Stimulated activated naive CD8-positive, alpha-beta T cell treated with anti-CD3 and anti-CD28 coated beads, Interleukin-15, Interleukin-2, amounts not matched to agents 100 ng/mL and 50 ng/mL, for 24 hours (primary cell): ENCODE results near the gene MGMT.

Experiments used
- H3K27ac Mint-ChIP-seq: one replicate; pipeline ENCODE4 v1.8.0; 2021; ENCODE audit warnings: mild to moderate bottlenecking, mixed read lengths
- H3K27me3 Mint-ChIP-seq: one replicate; pipeline ENCODE4 v1.8.0; 2021; ENCODE audit warnings: mixed read lengths
- H3K36me3 Mint-ChIP-seq: one replicate; pipeline ENCODE4 v1.8.0; 2021; ENCODE audit warnings: low read depth, mixed read lengths
- H3K4me1 Mint-ChIP-seq: one replicate; pipeline ENCODE4 v1.8.0; 2021; ENCODE audit warnings: low read depth, mixed read lengths
- H3K4me3 Mint-ChIP-seq: one replicate; pipeline ENCODE4 v1.8.0; 2021; ENCODE audit warnings: mild to moderate bottlenecking, mixed read lengths
- H3K9me3 Mint-ChIP-seq: one replicate; pipeline ENCODE4 v1.8.0; 2021; ENCODE audit warnings: mixed read lengths

MGMT gene

GRCh38 chr10:129761981-129762956 is 295.2 kb downstream of the MGMT start:
- H3K27me3 Mint-ChIP-seq: no peaks in the 10 kb centered on the region
- H3K36me3 Mint-ChIP-seq: peaks cover 40% of the 10 kb centered on the region
- H3K4me1 Mint-ChIP-seq: peaks cover 7% of the 10 kb centered on the region
- no peaks in the 10 kb centered on the region for H3K9me3 Mint-ChIP-seq
- H3K27ac Mint-ChIP-seq: no peak overlapping the region
- H3K4me3 Mint-ChIP-seq: no peak overlapping the region

- Mint-ChIP-seq H3K27ac (no peak overlapping the region), H3K9me3 (no peaks in the 10 kb centered on the region), H3K36me3 (peaks cover 43% of the 10 kb centered on the region)
These were observed 297.2 kb downstream of the MGMT start for GRCh38 chr10:129764011-129764900.

GRCh38 chr10:129764901-129765663 is 298.0 kb downstream of the MGMT start:
- H3K27ac Mint-ChIP-seq: no peak overlapping the region

More at GRCh38 chr10:129764011-129764900, 297.2 kb downstream of the MGMT start:
- Mint-ChIP-seq H3K27me3 (no peaks in the 10 kb centered on the region), H3K4me1 (no peaks in the 10 kb centered on the region), H3K4me3 (no peak overlapping the region)

GRCh38 chr10:129765664-129766550 is 298.9 kb downstream of the MGMT start:
- Mint-ChIP-seq H3K4me3 (no peak overlapping the region), H3K4me1 (no peaks in the 10 kb centered on the region), H3K36me3 (peaks cover 37% of the 10 kb centered on the region), H3K27me3 (no peaks in the 10 kb centered on the region), H3K9me3 (no peaks in the 10 kb centered on the region), H3K27ac (no peak overlapping the region)

More at GRCh38 chr10:129764901-129765663, 298.0 kb downstream of the MGMT start:
- no peaks in the 10 kb centered on the region for H3K4me1 Mint-ChIP-seq
- H3K4me3 Mint-ChIP-seq: no peak overlapping the region
- H3K9me3 Mint-ChIP-seq: no peaks in the 10 kb centered on the region
- no peaks in the 10 kb centered on the region for H3K27me3 Mint-ChIP-seq
- H3K36me3 Mint-ChIP-seq: peaks cover 39% of the 10 kb centered on the region

- H3K27ac Mint-ChIP-seq: no peak overlapping the region
- H3K4me1 Mint-ChIP-seq: no peaks in the 10 kb centered on the region
- no peak overlapping the region for H3K4me3 Mint-ChIP-seq
- no peaks in the 10 kb centered on the region for H3K27me3 Mint-ChIP-seq
- peaks cover 40% of the 10 kb centered on the region for H3K36me3 Mint-ChIP-seq
- no peaks in the 10 kb centered on the region for H3K9me3 Mint-ChIP-seq
These were observed 299.8 kb downstream of the MGMT start for GRCh38 chr10:129766611-129767550.

GRCh38 chr10:129767751-129768150 is 300.7 kb downstream of the MGMT start:
- no peaks in the 10 kb centered on the region for H3K27me3 Mint-ChIP-seq
- no peak overlapping the region for H3K27ac Mint-ChIP-seq
- no peaks in the 10 kb centered on the region for H3K4me1 Mint-ChIP-seq
- peaks cover 36% of the 10 kb centered on the region for H3K36me3 Mint-ChIP-seq
- no peaks in the 10 kb centered on the region for H3K9me3 Mint-ChIP-seq
- no peak overlapping the region for H3K4me3 Mint-ChIP-seq

GRCh38 chr10:129768437-129769355 is 301.7 kb downstream of the MGMT start:
- H3K27ac Mint-ChIP-seq: no peak overlapping the region
- H3K9me3 Mint-ChIP-seq: no peaks in the 10 kb centered on the region
- H3K4me3 Mint-ChIP-seq: no peak overlapping the region
- H3K4me1 Mint-ChIP-seq: no peaks in the 10 kb centered on the region
- peaks cover 36% of the 10 kb centered on the region for H3K36me3 Mint-ChIP-seq
- H3K27me3 Mint-ChIP-seq: no peaks in the 10 kb centered on the region

- no peaks in the 10 kb centered on the region for H3K27me3 Mint-ChIP-seq
- H3K9me3 Mint-ChIP-seq: no peaks in the 10 kb centered on the region
- no peak overlapping the region for H3K27ac Mint-ChIP-seq
- peaks cover 36% of the 10 kb centered on the region for H3K36me3 Mint-ChIP-seq
- H3K4me1 Mint-ChIP-seq: no peaks in the 10 kb centered on the region
- H3K4me3 Mint-ChIP-seq: no peak overlapping the region
These were observed 302.5 kb downstream of the MGMT start for GRCh38 chr10:129769381-129770116.

GRCh38 chr10:129770286-129770685 is 303.2 kb downstream of the MGMT start:
- Mint-ChIP-seq H3K9me3 (no peaks in the 10 kb centered on the region), H3K4me3 (no peak overlapping the region), H3K27ac (no peak overlapping the region), H3K4me1 (no peaks in the 10 kb centered on the region), H3K27me3 (no peaks in the 10 kb centered on the region), H3K36me3 (peaks cover 36% of the 10 kb centered on the region)

GRCh38 chr10:129771024-129771423 is 304.0 kb downstream of the MGMT start:
- Mint-ChIP-seq H3K4me1 (no peaks in the 10 kb centered on the region), H3K9me3 (no peaks in the 10 kb centered on the region), H3K4me3 (no peak overlapping the region), H3K27me3 (no peaks in the 10 kb centered on the region), H3K36me3 (peaks cover 35% of the 10 kb centered on the region), H3K27ac (no peak overlapping the region)

GRCh38 chr10:129771576-129771975 is 304.5 kb downstream of the MGMT start:
- no peak overlapping the region for H3K4me3 Mint-ChIP-seq
- H3K9me3 Mint-ChIP-seq: no peaks in the 10 kb centered on the region
- no peak overlapping the region for H3K27ac Mint-ChIP-seq
- H3K36me3 Mint-ChIP-seq: peaks cover 29% of the 10 kb centered on the region
- no peaks in the 10 kb centered on the region for H3K4me1 Mint-ChIP-seq
- no peaks in the 10 kb centered on the region for H3K27me3 Mint-ChIP-seq
